GM19099 (cell line): ENCODE measurements around the gene SLC25A17.

Source experiments
- POLR2A ChIP-seq: IDR thresholded peaks from 3 replicates; pipeline ENCODE4 v1.6.1; 2011; ENCODE audit warnings: low read depth; ENCODE audit not compliant: insufficient read length; ENCODE audit errors: extremely low read depth

Gene SLC25A17

DNA sequence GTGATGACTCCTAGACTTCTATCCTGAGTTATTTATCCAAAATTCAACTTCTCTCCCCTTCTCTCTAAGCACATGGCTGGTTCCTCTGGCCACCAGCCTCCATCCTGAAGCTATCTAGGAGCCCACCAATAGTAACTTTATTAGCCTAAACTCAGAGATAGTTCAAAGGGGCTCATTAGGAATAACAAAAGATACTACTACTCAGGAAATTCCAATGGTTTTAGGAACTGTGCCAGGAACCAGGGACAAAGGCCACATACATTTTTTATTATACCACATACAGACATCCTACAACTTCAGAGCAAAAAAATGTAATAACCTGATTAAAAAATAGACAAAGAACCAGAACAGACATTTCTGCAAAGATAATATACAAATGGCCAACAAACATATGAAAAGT is 27.9 kb downstream of the SLC25A17 start:
- TF ChIP-seq POLR2A, result no peak

DNA sequence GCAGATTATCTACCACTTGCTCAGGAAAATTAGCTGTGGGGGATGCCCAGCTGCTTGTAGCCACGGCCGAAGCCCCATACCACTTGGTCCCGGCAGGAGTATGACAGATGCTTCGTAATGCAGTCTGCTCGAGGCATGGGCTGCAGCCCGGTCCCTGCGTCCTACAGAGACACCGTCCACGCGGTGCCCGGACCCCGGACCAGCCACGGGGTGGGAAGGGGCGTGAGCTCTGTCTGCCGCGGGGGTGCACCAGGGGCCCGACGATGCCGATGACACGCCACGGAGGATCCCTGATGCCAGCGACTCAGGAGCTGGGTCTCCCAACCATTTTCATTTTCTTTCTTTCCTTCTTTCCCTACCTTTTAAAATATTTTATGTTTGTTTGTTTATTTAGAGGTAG is 30.0 kb downstream of the SLC25A17 start:
- TF ChIP-seq POLR2A, result no peak

DNA sequence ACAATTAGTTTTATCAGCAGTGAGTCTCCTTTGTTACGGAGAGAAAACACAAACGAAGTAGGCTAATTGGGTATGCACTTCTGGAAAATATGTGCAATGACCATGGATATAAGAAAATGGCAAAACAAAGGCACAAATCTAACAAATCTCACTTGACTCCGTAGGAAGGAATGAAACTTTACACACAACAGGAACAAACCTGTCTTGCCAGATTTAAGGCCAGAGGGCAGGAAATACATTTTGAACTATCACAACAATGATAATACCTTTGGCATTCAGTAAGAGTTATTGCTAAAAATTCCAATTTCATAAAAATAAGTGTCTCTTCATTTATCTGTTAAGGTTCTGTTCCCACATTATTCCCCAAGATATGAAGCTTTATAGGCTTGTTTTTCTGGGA is 36.6 kb downstream of the SLC25A17 start:
- TF ChIP-seq POLR2A, result no peak

DNA sequence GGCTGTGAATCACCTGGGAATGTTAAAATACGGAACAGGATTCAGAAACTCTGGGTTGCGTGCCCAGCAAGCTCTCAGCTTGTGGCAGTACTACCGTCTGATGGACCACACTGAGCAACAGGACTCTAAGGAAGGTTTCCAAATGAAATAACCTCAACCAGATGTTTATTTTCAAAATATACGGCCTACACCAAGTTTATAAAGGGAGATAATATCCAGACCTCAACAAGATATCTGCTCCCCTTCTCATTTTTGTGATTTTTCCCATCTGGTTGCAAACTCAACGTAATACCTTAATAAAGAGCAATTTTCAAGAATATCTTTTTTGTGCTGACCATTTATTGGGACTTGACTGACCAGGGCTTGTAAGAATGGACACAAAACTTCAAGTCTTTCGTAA is 49.4 kb downstream of the SLC25A17 start:
- TF ChIP-seq POLR2A, result no peak

DNA sequence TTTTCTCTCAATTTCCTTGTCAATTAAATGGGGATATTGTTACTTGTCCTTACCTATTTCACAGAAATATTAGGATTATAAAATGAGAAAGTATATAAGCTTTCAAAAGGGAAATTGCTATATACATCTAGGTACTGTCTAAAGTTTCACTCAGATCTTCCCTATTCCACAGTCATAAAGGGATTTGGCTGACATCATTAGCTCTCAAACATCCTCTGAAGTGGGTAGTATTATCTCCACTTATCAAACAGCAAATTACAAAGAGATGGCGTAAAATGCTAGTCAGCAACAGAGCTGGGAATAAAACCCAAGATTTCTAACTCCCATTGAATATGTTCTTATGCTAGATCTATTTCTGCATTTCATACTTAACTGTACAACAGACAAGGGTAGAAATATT is 50.9 kb downstream of the SLC25A17 start:
- no peak for TF ChIP-seq POLR2A

DNA sequence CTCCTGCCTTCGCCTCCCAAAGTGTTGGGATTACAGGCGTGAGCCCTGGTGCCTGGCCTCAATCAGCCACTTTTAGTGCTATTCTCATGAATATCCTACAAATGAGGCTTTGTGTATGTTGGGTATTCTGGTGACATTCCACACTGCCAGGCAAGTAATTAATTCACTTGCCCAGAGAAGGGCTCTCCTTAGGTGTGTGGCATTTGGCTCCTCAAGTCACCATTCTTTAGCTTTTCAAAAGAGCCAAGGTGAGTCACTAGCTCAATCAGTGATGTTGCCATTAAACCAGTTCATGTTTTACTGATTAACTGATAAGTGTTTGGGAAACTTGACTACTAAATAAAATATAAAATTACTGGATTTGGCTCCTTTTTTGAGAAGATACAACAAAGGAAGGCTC is 52.2 kb downstream of the SLC25A17 start:
- TF ChIP-seq POLR2A, result no peak

DNA sequence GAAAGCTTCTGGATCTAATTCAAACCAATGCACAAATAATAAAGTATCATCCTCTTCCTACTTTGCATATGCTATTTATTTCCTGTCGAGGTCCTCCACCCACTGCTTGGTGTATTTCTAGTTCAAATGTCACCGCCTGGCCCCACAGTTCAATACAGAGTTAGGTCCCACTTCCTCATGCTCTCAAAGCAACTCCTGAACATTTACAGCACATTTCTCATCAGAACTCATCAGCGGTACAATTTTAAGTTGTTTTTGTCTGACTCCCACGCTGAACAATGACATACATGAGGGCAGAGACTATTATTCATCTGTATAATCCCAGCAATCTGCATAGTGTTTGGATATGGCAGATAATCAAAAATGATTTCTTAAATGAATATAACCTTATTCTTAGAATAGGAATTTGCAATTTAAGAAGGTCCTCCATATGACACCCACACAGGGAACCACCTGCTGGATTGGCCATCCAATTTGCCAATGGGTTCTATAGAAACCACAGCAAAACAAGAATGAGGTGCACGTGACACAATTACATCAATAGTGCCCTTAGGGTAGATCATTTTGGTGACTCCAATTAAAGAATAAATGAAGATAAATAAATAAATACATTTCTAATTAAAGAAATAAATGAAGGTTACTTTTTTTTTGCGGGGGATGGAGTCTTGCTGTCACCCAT is 54.2 kb downstream of the SLC25A17 start:
- TF ChIP-seq POLR2A, result no peak

DNA sequence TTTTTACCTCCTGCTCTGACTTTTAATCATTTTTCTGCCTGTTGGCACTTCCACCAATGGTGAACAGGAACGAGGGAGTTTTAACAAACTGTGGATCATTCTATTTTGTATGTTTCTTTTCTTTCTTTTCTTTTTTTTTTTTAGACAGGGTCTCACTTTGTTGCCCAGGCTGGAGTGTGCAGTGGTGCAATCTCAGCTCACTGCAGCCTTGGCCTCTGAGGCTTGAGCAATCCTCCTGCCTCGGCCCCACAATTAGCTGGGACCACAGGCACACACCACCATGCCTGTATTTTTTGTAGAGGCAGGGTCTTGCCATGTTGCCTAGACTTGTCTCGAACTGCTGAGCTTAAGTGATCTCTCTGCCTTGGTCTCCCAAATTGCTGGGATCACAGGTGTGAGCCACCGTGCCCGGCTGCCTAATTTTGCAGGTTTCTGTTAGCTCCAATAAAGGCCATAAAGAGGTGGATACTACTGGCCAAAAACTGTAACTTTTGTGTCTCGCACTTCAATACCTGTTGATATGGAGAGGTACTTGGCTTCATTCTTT is 59.8 kb downstream of the SLC25A17 start:
- no peak for TF ChIP-seq POLR2A

DNA sequence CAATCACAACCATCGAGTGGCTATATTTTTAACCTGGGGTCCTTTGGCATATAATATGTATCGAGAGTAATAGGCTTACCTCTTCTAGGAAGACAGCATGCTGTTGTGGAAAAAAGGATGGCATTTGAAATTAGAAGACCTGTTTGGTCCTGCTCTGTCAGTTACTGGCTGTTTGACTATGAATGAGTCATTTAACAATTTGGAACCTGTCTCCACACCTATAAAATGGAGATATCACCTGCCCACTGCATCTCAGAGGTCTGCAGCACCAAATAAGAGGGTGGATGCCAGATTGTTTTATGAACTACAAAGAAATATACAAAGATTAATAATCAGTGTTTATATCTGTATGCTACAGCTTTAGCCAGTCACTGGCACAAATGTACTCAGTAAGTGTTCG is 60.8 kb downstream of the SLC25A17 start:
- TF ChIP-seq POLR2A, result no peak

DNA sequence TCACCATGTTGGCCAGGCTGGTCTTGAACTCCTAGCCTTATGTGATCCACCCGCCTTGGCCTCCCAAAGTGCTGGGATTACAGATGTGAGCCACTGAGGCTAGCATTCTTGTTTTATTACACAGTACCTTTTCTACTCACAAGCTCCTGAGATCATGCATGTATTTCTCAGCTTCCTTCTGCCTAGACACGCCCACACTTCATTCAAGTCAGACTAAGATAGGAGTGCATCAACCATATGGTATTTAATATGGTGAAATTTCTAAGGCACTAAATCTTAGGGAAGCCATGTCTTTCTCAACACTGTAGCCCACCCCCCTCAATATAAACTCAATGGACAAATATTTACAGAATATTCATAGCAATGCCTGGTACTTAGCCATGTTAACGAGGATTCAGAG is 62.1 kb downstream of the SLC25A17 start:
- TF ChIP-seq POLR2A, result no peak

DNA sequence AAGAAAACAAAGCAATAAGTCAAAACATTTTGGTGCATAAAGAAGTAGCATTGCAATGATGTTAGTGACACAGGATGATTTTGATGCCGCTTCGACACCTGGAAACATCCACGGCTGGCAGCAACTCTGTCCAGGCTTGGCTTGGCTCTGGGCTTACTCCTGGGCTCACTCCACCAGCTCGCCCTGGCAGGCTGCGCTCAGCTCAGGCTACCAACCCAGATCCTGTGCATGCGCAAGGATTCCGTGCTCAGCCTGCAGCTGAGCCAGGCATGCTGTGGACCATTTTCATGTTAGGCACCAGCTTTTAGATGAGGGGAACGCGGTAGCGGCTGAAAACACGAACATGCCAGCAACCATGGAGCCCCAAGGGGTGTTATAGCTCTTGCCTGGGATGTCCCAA is 66.0 kb downstream of the SLC25A17 start:
- TF ChIP-seq POLR2A, result no peak

DNA sequence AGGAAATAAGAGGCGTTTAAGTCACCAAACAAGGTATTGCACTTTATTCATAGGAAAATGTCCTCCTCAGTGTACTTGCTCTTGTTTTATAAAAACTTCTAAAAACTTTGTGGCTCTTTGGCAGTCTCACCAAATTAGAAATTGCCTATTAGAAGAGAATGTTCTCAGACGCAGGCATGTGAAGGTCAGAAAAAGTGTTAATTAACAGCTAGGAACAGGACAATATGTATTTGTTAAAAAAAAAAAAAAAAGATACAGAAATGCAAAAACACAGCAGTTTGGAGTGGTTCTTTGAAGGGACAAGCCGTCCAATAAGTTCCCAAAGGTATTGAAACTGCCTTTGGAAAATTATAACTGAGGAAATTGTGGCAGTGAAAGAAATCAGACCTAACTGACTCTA is 67.9 kb downstream of the SLC25A17 start:
- TF ChIP-seq POLR2A, result no peak

DNA sequence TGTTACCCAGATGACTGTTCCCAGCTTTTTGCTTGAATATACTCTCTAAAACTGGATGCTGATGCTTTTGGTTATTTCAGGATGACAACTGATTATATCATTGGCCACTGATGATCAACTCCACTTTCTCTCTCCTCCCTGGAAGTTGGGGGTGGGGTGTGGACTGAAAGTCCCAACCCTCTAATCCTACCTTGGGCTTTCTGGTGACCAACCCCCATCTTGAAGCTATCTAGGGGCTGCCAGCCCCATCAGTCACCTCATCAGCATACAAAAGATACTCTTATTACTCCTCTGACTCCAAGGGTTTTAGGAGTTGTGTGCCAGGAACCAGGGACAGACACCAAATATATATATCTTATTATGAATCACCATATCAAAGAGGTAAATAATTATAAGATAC is 69.3 kb downstream of the SLC25A17 start:
- no peak for TF ChIP-seq POLR2A

DNA sequence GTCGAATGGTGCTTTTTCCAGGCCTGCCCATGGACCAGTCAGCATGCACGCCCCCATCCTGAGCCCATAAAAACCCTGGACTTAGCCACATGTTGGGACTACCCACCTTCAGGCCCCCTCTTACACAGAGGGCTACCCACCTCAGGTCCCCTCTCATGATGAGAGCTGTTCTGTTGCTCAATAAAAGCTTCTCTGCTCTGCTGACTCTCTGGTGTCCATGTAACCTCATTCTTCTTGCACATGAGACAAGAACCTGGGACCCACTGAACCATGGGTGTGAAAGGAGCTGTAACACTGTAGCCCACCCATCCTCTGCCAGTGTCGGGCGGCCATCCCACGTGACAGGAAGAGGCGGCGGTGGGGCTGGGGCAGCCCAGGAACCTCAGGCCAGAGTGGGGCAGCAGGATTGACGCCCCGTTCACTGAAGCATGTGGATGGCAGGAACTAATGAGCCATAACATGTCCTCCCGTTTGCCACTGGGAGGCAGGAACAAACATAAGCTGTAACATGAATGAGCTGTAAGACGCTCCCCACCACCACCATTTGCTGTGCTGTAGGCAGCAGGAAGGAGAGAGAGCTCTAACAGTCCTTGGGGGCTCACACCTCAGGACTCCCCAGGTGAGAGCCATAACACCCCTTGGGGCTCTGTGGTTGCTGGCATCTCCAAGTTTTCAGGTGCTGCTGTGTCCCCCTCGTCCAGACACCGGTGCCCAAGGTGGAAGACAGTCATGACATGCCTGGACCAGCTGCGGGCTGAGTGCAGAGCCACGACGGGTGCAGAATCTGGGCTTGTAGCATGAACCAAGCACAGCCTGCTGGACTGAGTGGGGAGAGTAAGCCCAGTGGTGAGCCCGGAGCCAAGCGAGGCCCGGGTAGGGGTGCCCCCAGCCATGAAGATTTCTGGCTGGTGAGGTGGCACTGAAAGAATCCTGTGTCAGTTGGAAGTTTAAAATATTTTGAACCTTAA is 70.5 kb downstream of the SLC25A17 start:
- no peak for TF ChIP-seq POLR2A

DNA sequence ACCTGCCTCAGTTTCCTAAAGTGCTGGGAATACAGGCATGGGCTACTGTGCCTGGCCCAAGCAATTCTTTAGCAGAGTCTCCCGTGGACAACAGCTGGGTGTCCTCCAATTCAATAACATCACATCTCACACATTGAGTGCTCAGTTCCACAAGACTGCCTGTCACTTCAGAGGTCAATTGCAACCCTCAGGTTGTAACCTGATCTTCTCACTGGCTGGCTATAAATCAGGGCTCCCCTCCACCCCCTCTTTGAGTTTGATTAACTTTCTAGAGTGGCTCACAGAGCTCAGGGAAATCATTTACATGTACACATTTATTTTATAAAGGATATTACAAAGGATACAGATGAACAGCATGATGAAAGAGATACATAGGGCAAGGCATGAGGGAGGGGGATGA is 71.8 kb downstream of the SLC25A17 start:
- TF ChIP-seq POLR2A, result no peak
